Adrenal gland (tissue), 12 donors: ENCODE data around the gene ZC3H15. TPM values are rescaled to one million over a fixed set of nuclear protein-coding genes. Genes with fewer than 3 reads are reported as not detected.

Source experiments
- DNase-seq, 7 donors: peaks; one replicate each; pipeline ENCODE4 v3.0.0-alpha.2; 2019 to 2020
- H3K27ac ChIP-seq, 5 donors: fragments of 200-600 bp; sonication (generic) in 4 of 5; 1 replicate in 3 of 5; 2 replicates in 2 of 5; pipeline versions ENCODE4 v1.5.1 to v1.8.0; 2016 to 2020; ENCODE audit warnings: mild to moderate bottlenecking in 1 of 5
- H3K27me3 ChIP-seq: fragments of 200-600 bp; 2 replicates; pipeline ENCODE4 v1.8.0; 2021
- H3K36me3 ChIP-seq, 2 donors: fragments of 200-600 bp; replicated peaks in 1 of 2; 1 replicate in 1 of 2; 2 replicates in 1 of 2; pipeline versions ENCODE4 v1.5.1 to v1.8.0; 2018 to 2022
- H3K4me1 ChIP-seq, 2 donors: fragments of 200-600 bp; replicated peaks in 1 of 2; 1 replicate in 1 of 2; 2 replicates in 1 of 2; pipeline versions ENCODE4 v1.5.1 to v1.8.0; 2018 to 2021
- H3K4me3 ChIP-seq, 4 donors: fragments of 200-600 bp; sonication (generic) in 3 of 4; one replicate each; pipeline ENCODE4 v1.5.1; 2016 to 2018
- H3K9me3 ChIP-seq, 3 donors: fragments of 200-600 bp; sonication (generic) in 1 of 3; replicated peaks in 1 of 3; 1 replicate in 2 of 3; 2 replicates in 1 of 3; pipeline versions ENCODE4 v1.5.1 to v1.8.0; 2016 to 2021
- POLR2A ChIP-seq, 2 donors: fragments of 450-650 bp; IDR thresholded peaks; one replicate each; pipeline ENCODE4 v1.6.1; 2017; ENCODE audit warnings: antibody characterized with exemption in 2 of 2, mild to moderate bottlenecking in 2 of 2, moderate library complexity in 1 of 2
- WGBS, 4 donors: extraction: QIAGEN DNeasy Blood & Tissue Kit in 2 of 4; methylation state at CpG; one replicate each; pipeline versions ENCODE4 v1.1.5 to v1.1.7; 2013 to 2017; 5-methylcytosine and 5-hydroxymethylcytosine counted together
- intact Hi-C, 2 donors: fragments of 100-400 bp; cut with DNase I; formaldehyde crosslinking; loops; one replicate each; pipeline versions ENCODE4 v1.14.1 to v1.15.0; 2022 to 2023
- polyA plus RNA-seq, 3 donors: library from polyadenylated mRNA; stranded (reverse); fragments of 200-250 nt in 2 of 3; fragments of 350-450 nt in 1 of 3; fragmentation: Illumina TruSeq in 1 of 3; extraction: RNeasy Lipid Tissue Mini Kit (QIAGEN cat#74804) in 1 of 3; gene quantifications; one replicate each; pipeline ENCODE4 v1.2.3, GENCODE V29; 2013 to 2014
- total RNA-seq, 9 donors: library from RNA; depleted of rRNA in 4 of 9; stranded (reverse); fragments of >200 nt in 4 of 9; fragments of 120-200 nt in 1 of 9; fragmentation: NEBNext Ultra II Directional in 1 of 9; extraction: Animal tissue kit (Norgen Biotek cat#: 25700) in 1 of 9; gene quantifications; one replicate each; pipeline versions ENCODE4 v1.1.0 to v1.2.4, GENCODE V29; 2013 to 2023
- TF ChIP-seq, protein P1 (sequence below), 6 experiments: fragments of 450-650 bp in 4 of 6; fragments of 200-600 bp in 2 of 6; sonication (generic) in 1 of 6; IDR thresholded peaks; 1 replicate in 5 of 6; 2 replicates in 1 of 6; pipeline versions ENCODE4 v1.5.1 to v1.8.0; 2016 to 2021; ENCODE audit warnings: antibody characterized with exemption in 6 of 6, mild to moderate bottlenecking in 2 of 6, moderate library complexity in 1 of 6
- donor health status: healthy with polysubstance abuse.
- donor health status: Bipolar disorder and iron deficiency.
- donor health status: DM: yes; HTN: yes; CAD: no.
- donor health status: DM: no; HTN: no; CAD: no.
- donor health status: DM: no; HTN: no; CAD: no.
- donor health status: DM: yes; HTN: yes; CAD: no.

Gene ZC3H15
- total and polyA plus RNA-seq, 12 donors: 40.0 to 191 (median 54.5) TPM

DNA sequence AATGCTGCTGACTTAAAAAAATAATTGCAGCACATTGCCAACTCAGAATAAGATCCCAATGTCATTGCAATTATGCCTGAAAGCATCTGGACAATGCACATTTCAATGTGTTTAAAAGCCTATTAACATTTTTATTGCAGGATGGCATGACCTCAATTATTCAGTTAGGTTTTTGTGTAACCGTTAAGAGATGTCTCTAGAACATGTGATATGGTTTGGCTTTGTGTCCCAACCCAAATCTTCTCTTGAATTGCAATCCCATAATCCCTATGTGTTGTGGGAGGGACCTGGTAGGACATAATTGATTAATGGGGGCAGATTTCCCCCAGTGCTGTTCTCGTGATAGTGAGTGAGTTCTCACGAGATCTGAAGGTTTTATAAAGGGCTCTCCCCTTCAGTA lies 43.2 kb upstream of the ZC3H15 start:
- intact Hi-C loops: no loop called here
- H3K36me3 ChIP-seq: no peaks in the 10 kb centered on the region
- WGBS, 4 donors: 91 to 97% (median 95%) methylated on average over 3 of the region's 3 CpGs
- TF ChIP-seq, protein P1, sequence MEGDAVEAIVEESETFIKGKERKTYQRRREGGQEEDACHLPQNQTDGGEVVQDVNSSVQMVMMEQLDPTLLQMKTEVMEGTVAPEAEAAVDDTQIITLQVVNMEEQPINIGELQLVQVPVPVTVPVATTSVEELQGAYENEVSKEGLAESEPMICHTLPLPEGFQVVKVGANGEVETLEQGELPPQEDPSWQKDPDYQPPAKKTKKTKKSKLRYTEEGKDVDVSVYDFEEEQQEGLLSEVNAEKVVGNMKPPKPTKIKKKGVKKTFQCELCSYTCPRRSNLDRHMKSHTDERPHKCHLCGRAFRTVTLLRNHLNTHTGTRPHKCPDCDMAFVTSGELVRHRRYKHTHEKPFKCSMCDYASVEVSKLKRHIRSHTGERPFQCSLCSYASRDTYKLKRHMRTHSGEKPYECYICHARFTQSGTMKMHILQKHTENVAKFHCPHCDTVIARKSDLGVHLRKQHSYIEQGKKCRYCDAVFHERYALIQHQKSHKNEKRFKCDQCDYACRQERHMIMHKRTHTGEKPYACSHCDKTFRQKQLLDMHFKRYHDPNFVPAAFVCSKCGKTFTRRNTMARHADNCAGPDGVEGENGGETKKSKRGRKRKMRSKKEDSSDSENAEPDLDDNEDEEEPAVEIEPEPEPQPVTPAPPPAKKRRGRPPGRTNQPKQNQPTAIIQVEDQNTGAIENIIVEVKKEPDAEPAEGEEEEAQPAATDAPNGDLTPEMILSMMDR (IDR thresholded peaks at IDR 0.05): no peak
- no peak for TF ChIP-seq POLR2A (IDR thresholded peaks at IDR 0.05)
- H3K27me3 ChIP-seq: no peaks in the 10 kb centered on the region
- no peak overlapping the region for H3K4me3 ChIP-seq
- H3K27ac ChIP-seq: no peak overlapping the region
- no peak for DNase-seq
- H3K4me1 ChIP-seq: no peaks in the 10 kb centered on the region
- H3K9me3 ChIP-seq: no peaks in the 10 kb centered on the region

DNA sequence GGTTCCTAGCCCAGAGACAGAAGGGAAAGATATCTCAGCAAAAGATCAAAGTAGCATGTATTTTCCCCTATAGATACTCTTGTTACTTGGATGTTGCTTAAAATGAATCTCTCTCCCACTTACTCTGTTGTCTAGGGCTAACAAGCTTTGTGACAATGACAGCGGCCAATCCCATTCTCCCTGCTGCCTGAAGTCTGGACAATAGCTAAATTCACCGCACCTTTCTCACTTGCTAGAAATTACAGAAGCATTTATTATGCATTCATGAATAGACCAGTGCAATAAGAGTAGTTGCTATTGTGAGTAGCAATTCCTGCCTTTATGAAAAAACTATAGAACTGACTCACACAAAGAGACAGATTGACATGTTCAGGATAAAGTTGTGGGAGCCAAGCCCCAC lies 42.2 kb upstream of the ZC3H15 start:
- Histone ChIP-seq H3K36me3 (no peaks in the 10 kb centered on the region), H3K27ac (no peak overlapping the region), H3K4me3 (no peak overlapping the region), H3K27me3 (no peaks in the 10 kb centered on the region), H3K9me3 (no peaks in the 10 kb centered on the region), H3K4me1 (no peaks in the 10 kb centered on the region)
- intact Hi-C loops: no loop called here
- TF ChIP-seq, protein P1 (IDR thresholded peaks at IDR 0.05): no peak
- no peak for TF ChIP-seq POLR2A (IDR thresholded peaks at IDR 0.05)
- no peak for DNase-seq
- 98 to 100% (median 98%) methylated on average over 2 of the region's 2 CpGs for WGBS, 4 donors

DNA sequence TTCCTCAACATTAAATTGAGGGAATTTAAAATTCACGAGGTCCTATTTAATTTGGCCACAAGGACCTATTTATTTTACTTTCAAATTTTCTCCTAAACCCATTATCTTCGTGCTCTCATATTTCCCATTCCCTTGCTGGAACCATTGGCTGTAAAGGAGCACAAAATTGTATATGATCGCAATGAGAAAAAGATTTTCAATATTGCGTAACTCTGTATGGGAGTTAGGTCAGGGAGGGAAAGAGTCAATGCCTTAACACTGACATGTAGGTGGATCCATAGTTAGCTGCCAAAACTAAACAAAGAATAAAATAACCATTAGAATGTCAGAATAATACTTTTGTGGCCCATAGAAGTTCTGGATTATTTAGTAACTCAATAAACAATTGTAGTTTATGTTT lies 40.6 kb upstream of the ZC3H15 start:
- WGBS, 4 donors: 91 to 93% (median 92%) methylated on average over 4 of the region's 4 CpGs
- no peak overlapping the region for H3K27ac ChIP-seq
- TF ChIP-seq POLR2A (IDR thresholded peaks at IDR 0.05): no peak
- TF ChIP-seq, protein P1 (IDR thresholded peaks at IDR 0.05): no peak
- intact Hi-C loops: no loop called here
- no peaks in the 10 kb centered on the region for H3K4me1 ChIP-seq
- no peaks in the 10 kb centered on the region for H3K36me3 ChIP-seq
- H3K27me3 ChIP-seq: no peaks in the 10 kb centered on the region
- H3K9me3 ChIP-seq: no peaks in the 10 kb centered on the region
- H3K4me3 ChIP-seq: no peak overlapping the region
- DNase-seq: no peak

DNA sequence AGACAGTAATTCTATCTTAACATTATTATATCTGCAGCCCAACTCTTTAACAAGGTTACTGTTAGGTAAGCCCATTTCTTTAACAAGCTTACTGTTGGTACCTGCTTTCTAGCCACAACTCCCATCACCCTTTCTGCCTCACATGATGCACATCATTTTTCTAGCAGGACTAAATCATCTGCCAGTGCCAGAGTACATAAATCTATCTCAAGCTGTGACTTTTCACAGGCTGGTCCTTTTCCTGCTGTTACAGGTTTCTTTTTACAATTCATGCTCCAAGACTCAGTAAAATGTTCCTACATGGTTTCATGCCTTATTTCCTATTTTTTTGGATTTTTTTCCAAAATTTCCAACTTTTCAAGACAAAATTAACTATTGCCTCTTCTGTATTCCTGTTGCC lies 30.4 kb upstream of the ZC3H15 start:
- no peak for DNase-seq
- no peaks in the 10 kb centered on the region for H3K4me1 ChIP-seq
- no peaks in the 10 kb centered on the region for H3K36me3 ChIP-seq
- H3K27me3 ChIP-seq: no peaks in the 10 kb centered on the region
- TF ChIP-seq, protein P1 (IDR thresholded peaks at IDR 0.05): no peak
- intact Hi-C loops: no loop called here
- H3K4me3 ChIP-seq: no peak overlapping the region
- H3K9me3 ChIP-seq: no peaks in the 10 kb centered on the region
- H3K27ac ChIP-seq: no peak overlapping the region
